ENCODE measurements around the gene DGCR8.

DGCR8 gene

DNA sequence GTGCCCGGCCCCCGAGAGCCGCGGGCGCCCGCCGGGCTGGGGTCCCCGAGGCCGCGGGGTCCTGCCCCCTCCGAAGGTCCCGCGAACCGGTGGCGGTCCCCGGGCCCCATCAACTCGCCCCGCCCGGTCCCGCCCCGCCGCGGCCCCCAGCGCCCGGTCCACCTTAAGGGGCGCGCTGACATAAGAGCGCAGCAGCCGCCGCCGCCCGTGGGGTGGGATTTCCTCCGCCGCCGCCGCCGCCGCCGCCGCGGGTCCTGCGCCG, 51.5 kb downstream of the DGCR8 start, which contains the start of gene ZDHHC8:
TSS of gene ZDHHC8 (plus strand) at position 208 of the 262 bp plus-strand sequence. CDS start 144 bp downstream, outside the sequence.
- peak within 1 kb of the TSS; percentile 76 for H3K4me2 ChIP-seq
- peaks cover 7% of the 10 kb centered on the region; the same call in 1 of the 2 replicates for H3K79me2 ChIP-seq (ENCODE audit: insufficient read depth, low read depth)
- H3K27ac ChIP-seq: no peak within 1 kb of the TSS
- no peak for TF ChIP-seq CTCF (conservative IDR thresholded peaks at IDR 0.05; ENCODE audit: low read depth, low read length)
- peaks cover 8% of the 10 kb centered on the region; the same call in 1 of the 2 replicates for H4K20me1 ChIP-seq (ENCODE audit: insufficient read depth)
- H3K4me1 ChIP-seq (ENCODE audit: low read depth, poor library complexity, severe bottlenecking): peaks cover 17% of the 10 kb centered on the region
- no peaks in the 10 kb centered on the region for H3K27me3 ChIP-seq (ENCODE audit: insufficient read depth, low read depth)
- H3K9ac ChIP-seq: peak within 1 kb of the TSS; percentile 30; the same call in 1 of the 2 replicates
- no peak within 1 kb of the TSS for H3K4me3 ChIP-seq (IDR thresholded peaks at IDR 0.05; ENCODE audit: insufficient read depth, low read depth, low read length)
- no peaks in the 10 kb centered on the region; the same call in 1 of the 2 replicates for H3K36me3 ChIP-seq (ENCODE audit: insufficient read depth)
- H2AFZ ChIP-seq (ENCODE audit: low read depth): peak within 1 kb of the TSS; percentile 59

- H4K20me1 ChIP-seq (ENCODE audit: insufficient read depth): peaks cover 4% of the 10 kb centered on the region; the same call in 1 of the 2 replicates
- H3K4me2 ChIP-seq: peak overlapping the region; percentile 76
- H3K79me2 ChIP-seq (ENCODE audit: insufficient read depth, low read depth): peaks cover 7% of the 10 kb centered on the region; the same call in 1 of the 2 replicates
- peak overlapping the region; percentile 47 for H2AFZ ChIP-seq (ENCODE audit: low read depth)
- H3K4me3 ChIP-seq (IDR thresholded peaks at IDR 0.05; ENCODE audit: insufficient read depth, low read depth, low read length): no peak overlapping the region
- no peak for TF ChIP-seq CTCF (conservative IDR thresholded peaks at IDR 0.05; ENCODE audit: low read depth, low read length)
- H3K9ac ChIP-seq: peak overlapping the region; percentile 30; the same call in 1 of the 2 replicates
- no peaks in the 10 kb centered on the region for H3K27me3 ChIP-seq (ENCODE audit: insufficient read depth, low read depth)
- H3K27ac ChIP-seq: no peak overlapping the region
- H3K4me1 ChIP-seq (ENCODE audit: low read depth, poor library complexity, severe bottlenecking): peaks cover 17% of the 10 kb centered on the region
- H3K36me3 ChIP-seq (ENCODE audit: insufficient read depth): no peaks in the 10 kb centered on the region
These were observed 52.0 kb downstream of the DGCR8 start for GRCh38 chr22:20131859-20132685.

- no peak overlapping the region for H2AFZ ChIP-seq (ENCODE audit: low read depth)
- H3K27me3 ChIP-seq (ENCODE audit: insufficient read depth, low read depth): no peaks in the 10 kb centered on the region
- H3K27ac ChIP-seq: no peak overlapping the region
- H3K9ac ChIP-seq: peak overlapping the region; percentile 30; the same call in 1 of the 2 replicates
- peaks cover 7% of the 10 kb centered on the region; the same call in 1 of the 2 replicates for H3K79me2 ChIP-seq (ENCODE audit: insufficient read depth, low read depth)
- H3K4me1 ChIP-seq (ENCODE audit: low read depth, poor library complexity, severe bottlenecking): peaks cover 17% of the 10 kb centered on the region
- H3K4me3 ChIP-seq (IDR thresholded peaks at IDR 0.05; ENCODE audit: insufficient read depth, low read depth, low read length): no peak overlapping the region
- no peaks in the 10 kb centered on the region for H3K36me3 ChIP-seq (ENCODE audit: insufficient read depth)
- no peak for TF ChIP-seq CTCF (conservative IDR thresholded peaks at IDR 0.05; ENCODE audit: low read depth, low read length)
- peaks cover 4% of the 10 kb centered on the region; the same call in 1 of the 2 replicates for H4K20me1 ChIP-seq (ENCODE audit: insufficient read depth)
- H3K4me2 ChIP-seq: peak overlapping the region; percentile 76
These were observed 52.7 kb downstream of the DGCR8 start for GRCh38 chr22:20132686-20133246.

GRCh38 chr22:20133930-20134549, 54.0 kb downstream of the DGCR8 start:
- H3K27me3 ChIP-seq (ENCODE audit: insufficient read depth, low read depth): no peaks in the 10 kb centered on the region
- H3K79me2 ChIP-seq (ENCODE audit: insufficient read depth, low read depth): peaks cover 7% of the 10 kb centered on the region; the same call in 1 of the 2 replicates
- no peak overlapping the region for H3K4me3 ChIP-seq (IDR thresholded peaks at IDR 0.05; ENCODE audit: insufficient read depth, low read depth, low read length)
- no peak overlapping the region for H3K27ac ChIP-seq
- no peak for TF ChIP-seq CTCF (conservative IDR thresholded peaks at IDR 0.05; ENCODE audit: low read depth, low read length)
- peaks cover 12% of the 10 kb centered on the region for H3K4me1 ChIP-seq (ENCODE audit: low read depth, poor library complexity, severe bottlenecking)
- no peak overlapping the region for H3K9ac ChIP-seq
- H3K36me3 ChIP-seq (ENCODE audit: insufficient read depth): no peaks in the 10 kb centered on the region
- no peaks in the 10 kb centered on the region for H4K20me1 ChIP-seq (ENCODE audit: insufficient read depth)
- no peak overlapping the region for H3K4me2 ChIP-seq
- no peak overlapping the region for H2AFZ ChIP-seq (ENCODE audit: low read depth)

Measured in KMS-11 (cell line).